B cell (primary cell): Measurements from ENCODE around the gene CSTF3.

ENCODE experiments used
- CTCF ChIP-seq: fragments of 200-600 bp; IDR thresholded peaks from one replicate; pipeline ENCODE4 v1.8.0; 2022; ENCODE audit warnings: antibody characterized with exemption, mild to moderate bottlenecking
- EZH2 ChIP-seq: IDR thresholded peaks from 2 replicates; pipeline ENCODE4 v1.6.1; 2012; ENCODE audit warnings: borderline replicate concordance, low read depth, mild to moderate bottlenecking, moderate library complexity, low read length; ENCODE audit not compliant: insufficient read depth, poor library complexity, severe bottlenecking

- no peak for TF ChIP-seq CTCF
- TF ChIP-seq EZH2, result no peak
Measured at GRCh38 chr11:33094157-33094556, 67.1 kb downstream of the CSTF3 start.
